Lower leg skin (tissue), 3 donors: Measurements from ENCODE around the gene AGT.

Experiments used
- CTCF ChIP-seq, 3 donors: fragments of 450-650 bp; IDR thresholded peaks; one replicate each; pipeline ENCODE4 v1.5.1; 2016; ENCODE audit warnings: antibody characterized with exemption in 3 of 3, mild to moderate bottlenecking in 3 of 3, moderate library complexity in 2 of 3
- POLR2A ChIP-seq, 2 donors: fragments of 450-650 bp; IDR thresholded peaks; one replicate each; pipeline ENCODE4 v1.6.1; 2016 to 2017; ENCODE audit warnings: antibody characterized with exemption in 2 of 2, mild to moderate bottlenecking in 1 of 2, moderate library complexity in 1 of 2

GRCh38 chr1:230712470-230712942, 1.4 kb downstream of the AGT start:
- TF ChIP-seq CTCF (IDR thresholded peaks at IDR 0.05): no peak
- no peak for TF ChIP-seq POLR2A (IDR thresholded peaks at IDR 0.05)
